Measurements from ENCODE around the gene ERBB4. TPM values are rescaled to one million over a fixed set of nuclear protein-coding genes. Genes with fewer than 3 reads are reported as not detected.

The ERBB4 gene
- total RNA-seq, 4 donors from 2014 or later = 1.6 to 5.7 (median 3.5) TPM

GRCh38 chr2:212064318-212064717 is 474.3 kb downstream of the ERBB4 start:
- in situ Hi-C loops (cut with MboI; ENCODE audit: low sequenced_read_pairs in 4 of 4) = no loop called here
- Histone ChIP-seq H3K4me3 (no peak overlapping the region), H3K4me1 (no peaks in the 10 kb centered on the region), H3K9me3 (no peaks in the 10 kb centered on the region), H3K27ac (no peak overlapping the region), H3K36me3 (no peaks in the 10 kb centered on the region), H3K27me3 (no peaks in the 10 kb centered on the region)
- DNase-seq (no peak), ATAC-seq (no peak)
- TF ChIP-seq POLR2A (IDR thresholded peaks at IDR 0.05) = no peak
- TF ChIP-seq CTCF (IDR thresholded peaks at IDR 0.05 in 4 of 5, conservative IDR thresholded peaks at IDR 0.05 in 1 of 5) = no peak
- intact Hi-C loops (cut with DNase I; ENCODE audit: low total_unique reads) = no loop called here

DNA sequence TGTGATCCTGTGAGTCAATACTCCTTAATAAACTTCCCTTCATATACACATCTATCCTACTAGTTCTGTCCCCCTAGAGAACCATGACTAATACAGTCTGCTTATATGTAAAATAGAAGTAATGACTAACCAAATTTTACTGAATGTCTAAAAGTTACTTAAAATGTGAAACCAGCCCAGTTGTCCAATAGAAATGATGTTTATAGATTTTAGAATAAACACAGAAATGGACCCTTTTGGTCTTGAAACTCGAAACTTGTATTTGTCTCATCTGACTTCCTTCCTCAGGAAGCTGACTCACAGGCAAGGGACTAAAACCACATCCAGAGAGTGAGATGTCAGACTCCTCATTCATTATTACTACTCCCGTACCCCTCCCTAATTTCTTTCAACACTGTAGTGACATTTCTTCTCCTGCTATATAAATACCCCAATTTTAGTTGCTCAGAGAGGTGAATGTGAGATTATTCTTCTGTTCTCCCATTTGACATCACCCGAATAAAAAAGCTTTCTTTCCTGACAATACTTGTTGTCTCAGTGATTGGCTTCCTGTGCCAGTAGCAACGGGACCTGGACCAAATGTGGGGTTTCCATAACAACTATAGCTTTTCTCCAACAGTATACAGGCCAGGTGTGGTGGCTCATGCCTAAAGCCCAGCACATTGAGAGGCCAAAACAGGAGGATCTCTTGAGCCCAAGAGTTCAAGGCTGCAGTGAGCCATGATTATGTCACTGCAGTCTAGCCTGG is 486.0 kb downstream of the ERBB4 start:
- no peaks in the 10 kb centered on the region for H3K36me3 ChIP-seq
- no peak for TF ChIP-seq POLR2A (IDR thresholded peaks at IDR 0.05)
- no peak for TF ChIP-seq CTCF (IDR thresholded peaks at IDR 0.05 in 4 of 5, conservative IDR thresholded peaks at IDR 0.05 in 1 of 5)
- H3K4me3 ChIP-seq = no peak overlapping the region
- no peak for DNase-seq
- in situ Hi-C loops (cut with MboI; ENCODE audit: low sequenced_read_pairs in 4 of 4) = no loop called here
- intact Hi-C loops (cut with DNase I; ENCODE audit: low total_unique reads) = no loop called here
- no peaks in the 10 kb centered on the region for H3K27me3 ChIP-seq
- H3K9me3 ChIP-seq = no peaks in the 10 kb centered on the region
- H3K27ac ChIP-seq = no peak overlapping the region
- ATAC-seq = no peak
- H3K4me1 ChIP-seq = no peaks in the 10 kb centered on the region

- Histone ChIP-seq H3K36me3 (no peaks in the 10 kb centered on the region), H3K4me3 (no peak overlapping the region), H3K9me3 (no peaks in the 10 kb centered on the region), H3K27me3 (no peaks in the 10 kb centered on the region), H3K27ac (no peak overlapping the region), H3K4me1 (no peaks in the 10 kb centered on the region)
- intact Hi-C loops (cut with DNase I; ENCODE audit: low total_unique reads) = no loop called here
- ATAC-seq (no peak), DNase-seq (no peak)
- TF ChIP-seq CTCF (IDR thresholded peaks at IDR 0.05 in 4 of 5, conservative IDR thresholded peaks at IDR 0.05 in 1 of 5) (no peak), POLR2A (IDR thresholded peaks at IDR 0.05) (no peak)
- in situ Hi-C loops (cut with MboI; ENCODE audit: low sequenced_read_pairs in 4 of 4) = no loop called here
Measured at GRCh38 chr2:212050871-212051270, 487.7 kb downstream of the ERBB4 start.

DNA sequence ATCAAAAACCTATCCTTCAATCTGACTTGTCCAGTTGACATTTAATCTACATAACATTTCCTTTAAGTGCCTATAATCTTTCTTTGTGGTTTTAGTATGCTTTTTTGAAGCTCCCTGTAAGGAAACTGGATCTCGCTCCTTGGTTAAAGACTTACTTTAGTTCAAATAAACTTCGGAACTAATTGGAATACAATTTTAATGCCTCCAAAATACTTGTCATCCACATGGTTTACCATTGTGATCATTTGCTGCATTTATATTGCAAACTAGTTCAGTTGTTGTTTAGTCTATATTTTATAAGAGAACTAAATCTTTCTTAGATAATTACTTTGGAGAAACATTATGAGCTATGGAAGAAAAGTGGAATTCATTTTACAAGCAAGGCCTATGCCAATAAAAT is 496.0 kb downstream of the ERBB4 start:
- intact Hi-C loops (cut with DNase I; ENCODE audit: low total_unique reads) (no loop called here), in situ Hi-C loops (cut with MboI; ENCODE audit: low sequenced_read_pairs in 4 of 4) (no loop called here)
- H3K27me3 ChIP-seq = no peaks in the 10 kb centered on the region
- TF ChIP-seq POLR2A (IDR thresholded peaks at IDR 0.05) (no peak), CTCF (IDR thresholded peaks at IDR 0.05 in 4 of 5, conservative IDR thresholded peaks at IDR 0.05 in 1 of 5) (no peak)
- no peaks in the 10 kb centered on the region for H3K9me3 ChIP-seq
- no peak for ATAC-seq
- no peak for DNase-seq
- no peak overlapping the region for H3K4me3 ChIP-seq
- H3K36me3 ChIP-seq = no peaks in the 10 kb centered on the region
- no peak overlapping the region for H3K27ac ChIP-seq
- H3K4me1 ChIP-seq = no peaks in the 10 kb centered on the region

GRCh38 chr2:212037062-212037461 is 501.5 kb downstream of the ERBB4 start:
- intact Hi-C loops (cut with DNase I; ENCODE audit: low total_unique reads) (no loop called here), in situ Hi-C loops (cut with MboI; ENCODE audit: low sequenced_read_pairs in 4 of 4) (no loop called here)
- H3K27me3 ChIP-seq = no peaks in the 10 kb centered on the region
- peaks cover 0 to 3% of the 10 kb centered on the region in 2 donors for H3K4me1 ChIP-seq
- no peaks in the 10 kb centered on the region for H3K9me3 ChIP-seq
- H3K4me3 ChIP-seq = no peak overlapping the region
- no peaks in the 10 kb centered on the region for H3K36me3 ChIP-seq
- ATAC-seq = no peak
- TF ChIP-seq CTCF (IDR thresholded peaks at IDR 0.05 in 4 of 5, conservative IDR thresholded peaks at IDR 0.05 in 1 of 5) (no peak), POLR2A (IDR thresholded peaks at IDR 0.05) (no peak)
- no peak overlapping the region for H3K27ac ChIP-seq
- DNase-seq = no peak

Measured in gastrocnemius medialis (tissue), 4 donors.